SK-N-SH (cell line): ENCODE data around the gene MAD1L1.

ENCODE experiments used
- CTCF ChIP-seq: fragments of 200-600 bp; sonication (generic); IDR thresholded peaks from 2 replicates; pipeline ENCODE4 v1.6.1; 2017; ENCODE audit warnings: antibody characterized with exemption, mild to moderate bottlenecking, moderate library complexity
- EP300 ChIP-seq, 2 experiments: IDR thresholded peaks; 2 replicates each; pipeline versions ENCODE4 v1.4.0 to v1.6.1; 2012; ENCODE audit warnings: borderline replicate concordance in 1 of 2, low read depth in 1 of 2, low read length in 1 of 2
- FOXJ3 ChIP-seq: sonication (generic); formaldehyde crosslinking; IDR thresholded peaks from 2 replicates; pipeline ENCODE4 v1.5.1; 2020; ENCODE audit warnings: mild to moderate bottlenecking, missing genetic modification reagents
- GABPA ChIP-seq: IDR thresholded peaks from 2 replicates; pipeline ENCODE4 v1.4.0; 2012; ENCODE audit warnings: low read depth, mild to moderate bottlenecking
- GATA2 ChIP-seq: sonication (generic); formaldehyde crosslinking; IDR thresholded peaks from 2 replicates; pipeline ENCODE4 v1.5.0; 2020; ENCODE audit warnings: mild to moderate bottlenecking, missing genetic modification reagents
- PBX3 ChIP-seq: IDR thresholded peaks from 2 replicates; pipeline ENCODE4; 2012
- POLR2AphosphoS5 ChIP-seq: IDR thresholded peaks from 2 replicates; pipeline ENCODE4 v1.6.1; 2012; ENCODE audit warnings: low read depth, low read length
- RAD21 ChIP-seq: IDR thresholded peaks from 2 replicates; pipeline ENCODE4 v1.6.1; 2012; ENCODE audit warnings: mild to moderate bottlenecking, low read length
- REST ChIP-seq: IDR thresholded peaks from 2 replicates; pipeline ENCODE4 v1.6.1; 2012; ENCODE audit warnings: mild to moderate bottlenecking, low read depth, low read length, moderate library complexity
- SIN3A ChIP-seq: IDR thresholded peaks from 2 replicates; pipeline ENCODE4 v1.6.1; 2012; ENCODE audit warnings: low read depth, mild to moderate bottlenecking, low read length, moderate library complexity, borderline replicate concordance
- SMC3 ChIP-seq: IDR thresholded peaks from 2 replicates; pipeline ENCODE4 v1.6.1; 2012; ENCODE audit warnings: low read depth, low read length, improper control_type of control experiment
- TEAD4 ChIP-seq: IDR thresholded peaks from 2 replicates; pipeline ENCODE4 v1.4.0; 2012; ENCODE audit warnings: mild to moderate bottlenecking, borderline replicate concordance; ENCODE audit not compliant: insufficient read depth
- TF ChIP-seq, protein P1 (sequence below): IDR thresholded peaks from 2 replicates; pipeline ENCODE4 v1.4.0; 2012; ENCODE audit warnings: low read depth, borderline replicate concordance

DNA sequence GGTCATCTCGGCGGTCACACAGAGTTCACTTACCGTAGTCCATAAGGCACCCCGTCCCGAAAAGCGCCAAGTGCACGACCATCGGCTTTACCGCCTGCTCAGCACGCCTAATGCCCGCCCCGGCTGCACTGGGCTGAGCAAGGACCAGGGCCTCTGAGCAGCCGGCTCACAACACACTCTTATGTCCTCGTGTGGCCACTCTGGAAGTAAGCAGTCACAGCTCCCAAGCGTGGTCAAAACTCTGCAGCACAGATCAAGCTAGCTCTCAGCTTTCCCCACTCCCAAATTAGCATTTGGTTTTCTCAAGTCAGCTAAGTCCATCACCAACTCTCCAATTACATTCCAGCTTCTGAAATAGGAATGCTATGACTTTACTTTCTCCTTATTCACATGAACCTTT lies 57.7 kb downstream of the MAD1L1 start:
- no peak for TF ChIP-seq SMC3
- no peak for TF ChIP-seq TEAD4
- no peak for TF ChIP-seq POLR2AphosphoS5
- no peak for TF ChIP-seq REST
- peak; percentile 9; the same call in 1 of the 2 replicates for TF ChIP-seq CTCF
- no peak for TF ChIP-seq GABPA
- no peak for TF ChIP-seq PBX3
- TF ChIP-seq FOXJ3 (CRISPR knock-in tag), result no peak
- TF ChIP-seq, protein P1, sequence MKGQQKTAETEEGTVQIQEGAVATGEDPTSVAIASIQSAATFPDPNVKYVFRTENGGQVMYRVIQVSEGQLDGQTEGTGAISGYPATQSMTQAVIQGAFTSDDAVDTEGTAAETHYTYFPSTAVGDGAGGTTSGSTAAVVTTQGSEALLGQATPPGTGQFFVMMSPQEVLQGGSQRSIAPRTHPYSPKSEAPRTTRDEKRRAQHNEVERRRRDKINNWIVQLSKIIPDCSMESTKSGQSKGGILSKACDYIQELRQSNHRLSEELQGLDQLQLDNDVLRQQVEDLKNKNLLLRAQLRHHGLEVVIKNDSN, result no peak
- TF ChIP-seq RAD21, result no peak
- no peak for TF ChIP-seq GATA2 (CRISPR knock-in tag)
- TF ChIP-seq SIN3A, result no peak
- no peak for TF ChIP-seq EP300 (IDR thresholded peaks at IDR 0.05; ENCODE audit: borderline replicate concordance in 1 of 2, low read depth in 1 of 2, low read length in 1 of 2)
